GM21786 (cell line): ENCODE measurements around the gene DNM3.

ENCODE experiments used
- ATAC-seq: cut with Tn5 transposase; IDR thresholded peaks from one replicate; pipeline ENCODE4 v1.9.1; 2021; ENCODE audit not compliant: unreplicated experiment

Gene DNM3

GRCh38 chr1:172086137-172086536 lies 244.8 kb downstream of the DNM3 start:
- no peak for ATAC-seq

- no peak for ATAC-seq
These were observed 247.0 kb downstream of the DNM3 start for GRCh38 chr1:172088256-172088655.

GRCh38 chr1:172089768-172090510 lies 248.6 kb downstream of the DNM3 start:
- ATAC-seq: peak; percentile 47

GRCh38 chr1:172090511-172090817 lies 249.2 kb downstream of the DNM3 start:
- no peak for ATAC-seq

- no peak for ATAC-seq
These were observed 254.5 kb downstream of the DNM3 start for GRCh38 chr1:172095846-172096245.

GRCh38 chr1:172105230-172105629 lies 263.9 kb downstream of the DNM3 start:
- ATAC-seq: no peak

GRCh38 chr1:172107316-172107975 lies 266.1 kb downstream of the DNM3 start:
- no peak for ATAC-seq

- ATAC-seq: no peak
These were observed 267.0 kb downstream of the DNM3 start for GRCh38 chr1:172108161-172108893.

GRCh38 chr1:172109359-172109758 lies 268.1 kb downstream of the DNM3 start:
- ATAC-seq: no peak

GRCh38 chr1:172112576-172112975 lies 271.3 kb downstream of the DNM3 start:
- no peak for ATAC-seq

- ATAC-seq: peak; percentile 76
These were observed 276.5 kb downstream of the DNM3 start for GRCh38 chr1:172117800-172118199.

GRCh38 chr1:172118618-172119017 lies 277.3 kb downstream of the DNM3 start:
- ATAC-seq: no peak

GRCh38 chr1:172119184-172119583 lies 277.9 kb downstream of the DNM3 start:
- ATAC-seq: no peak

- ATAC-seq: no peak
These were observed 279.1 kb downstream of the DNM3 start for GRCh38 chr1:172120381-172120780.

- no peak for ATAC-seq
These were observed 279.9 kb downstream of the DNM3 start for GRCh38 chr1:172121081-172121717.

GRCh38 chr1:172122381-172122780 lies 281.1 kb downstream of the DNM3 start:
- no peak for ATAC-seq

- ATAC-seq: no peak
These were observed 284.0 kb downstream of the DNM3 start for GRCh38 chr1:172125250-172125649.

GRCh38 chr1:172125812-172126430 lies 284.6 kb downstream of the DNM3 start:
- no peak for ATAC-seq

- no peak for ATAC-seq
These were observed 291.5 kb downstream of the DNM3 start for GRCh38 chr1:172132836-172133235.

- ATAC-seq: no peak
These were observed 292.9 kb downstream of the DNM3 start for GRCh38 chr1:172134087-172134731.
